ENCODE measurements around the gene CRNN. TPM values are rescaled to one million over a fixed set of nuclear protein-coding genes. Genes with fewer than 3 reads are reported as not detected.

Gene CRNN
- total RNA-seq, 1 donor from 2014 or later: not detected

GRCh38 chr1:152410028-152410427 is 4.0 kb downstream of the CRNN start:
- DNase-seq (ENCODE audit: low read depth, low spot score): no peak
- Mint-ChIP-seq H3K27me3 (ENCODE audit: low read depth) (no peaks in the 10 kb centered on the region), H3K4me1 (no peaks in the 10 kb centered on the region), H3K27ac (ENCODE audit: unreplicated experiment) (no peak overlapping the region), H3K4me3 (no peak overlapping the region), H3K9me3 (peaks cover 27% of the 10 kb centered on the region), H3K36me3 (ENCODE audit: low read depth) (peaks cover 5% of the 10 kb centered on the region)
- no peak for TF ChIP-seq CTCF (conservative IDR thresholded peaks at IDR 0.05)

DNA sequence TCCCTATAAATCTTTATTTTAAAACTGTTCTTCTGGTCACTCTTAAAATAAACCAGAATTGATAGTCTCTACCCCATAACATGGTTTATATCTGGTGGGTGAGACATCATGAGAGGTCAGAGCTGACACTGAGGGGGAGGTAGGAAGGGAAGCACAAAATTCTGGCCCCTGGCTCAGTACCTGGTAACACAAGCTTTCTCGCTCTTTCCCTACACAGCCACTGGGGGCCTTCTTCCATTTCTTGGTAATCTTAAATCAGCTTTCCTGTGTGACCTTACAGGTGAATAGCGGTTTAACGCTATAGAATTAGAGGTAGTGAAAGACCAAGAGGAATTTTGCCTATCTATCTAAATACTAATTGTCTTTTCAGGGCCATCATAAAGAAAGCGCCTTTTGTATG is 5.4 kb downstream of the CRNN start:
- H3K27ac Mint-ChIP-seq (ENCODE audit: unreplicated experiment): no peak overlapping the region
- TF ChIP-seq CTCF (conservative IDR thresholded peaks at IDR 0.05): no peak
- no peak overlapping the region for H3K4me3 Mint-ChIP-seq
- no peaks in the 10 kb centered on the region for H3K27me3 Mint-ChIP-seq (ENCODE audit: low read depth)
- DNase-seq (ENCODE audit: low read depth, low spot score): no peak
- no peaks in the 10 kb centered on the region for H3K4me1 Mint-ChIP-seq
- H3K36me3 Mint-ChIP-seq (ENCODE audit: low read depth): peaks cover 5% of the 10 kb centered on the region
- peaks cover 27% of the 10 kb centered on the region for H3K9me3 Mint-ChIP-seq

- no peaks in the 10 kb centered on the region for H3K27me3 Mint-ChIP-seq (ENCODE audit: low read depth)
- no peaks in the 10 kb centered on the region for H3K36me3 Mint-ChIP-seq (ENCODE audit: low read depth)
- H3K27ac Mint-ChIP-seq (ENCODE audit: unreplicated experiment): no peak overlapping the region
- no peak for DNase-seq (ENCODE audit: low read depth, low spot score)
- H3K9me3 Mint-ChIP-seq: peaks cover 10% of the 10 kb centered on the region
- TF ChIP-seq CTCF (conservative IDR thresholded peaks at IDR 0.05): no peak
- no peak overlapping the region for H3K4me3 Mint-ChIP-seq
- no peaks in the 10 kb centered on the region for H3K4me1 Mint-ChIP-seq
Measured at GRCh38 chr1:152398812-152399698, 15.0 kb downstream of the CRNN start.

GRCh38 chr1:152397474-152397873 is 16.6 kb downstream of the CRNN start:
- H3K27ac Mint-ChIP-seq (ENCODE audit: unreplicated experiment): no peak overlapping the region
- no peak overlapping the region for H3K4me3 Mint-ChIP-seq
- no peaks in the 10 kb centered on the region for H3K27me3 Mint-ChIP-seq (ENCODE audit: low read depth)
- H3K4me1 Mint-ChIP-seq: no peaks in the 10 kb centered on the region
- H3K9me3 Mint-ChIP-seq: peaks cover 16% of the 10 kb centered on the region
- no peak for DNase-seq (ENCODE audit: low read depth, low spot score)
- peaks cover 2% of the 10 kb centered on the region for H3K36me3 Mint-ChIP-seq (ENCODE audit: low read depth)
- TF ChIP-seq CTCF (conservative IDR thresholded peaks at IDR 0.05): no peak

GRCh38 chr1:152394151-152394550 is 19.9 kb downstream of the CRNN start:
- TF ChIP-seq CTCF (conservative IDR thresholded peaks at IDR 0.05): no peak
- Mint-ChIP-seq H3K36me3 (ENCODE audit: low read depth) (peaks cover 8% of the 10 kb centered on the region), H3K9me3 (peaks cover 29% of the 10 kb centered on the region), H3K27ac (ENCODE audit: unreplicated experiment) (no peak overlapping the region), H3K4me1 (no peaks in the 10 kb centered on the region), H3K27me3 (ENCODE audit: low read depth) (no peaks in the 10 kb centered on the region), H3K4me3 (no peak overlapping the region)
- DNase-seq (ENCODE audit: low read depth, low spot score): no peak

Data from neural crest cell (in vitro differentiated cells).